Measurements from ENCODE around the gene FKBP15.

GRCh38 chr9:113228130-113228665 lies 7.1 kb upstream of the FKBP15 start:
- TF ChIP-seq CTCF (IDR thresholded peaks at IDR 0.05): no peak
- TF ChIP-seq POLR2A (IDR thresholded peaks at IDR 0.05): no peak
